SH-SY5Y (cell line): ENCODE measurements around the gene STAB1.

ENCODE experiments used
- GATA2 ChIP-seq: IDR thresholded peaks from 2 replicates; pipeline ENCODE4 v1.6.1; 2011; ENCODE audit warnings: mild to moderate bottlenecking, low read depth, low read length
- GATA3 ChIP-seq: IDR thresholded peaks from 2 replicates; pipeline ENCODE4 v1.6.1; 2011; ENCODE audit warnings: low read depth, mild to moderate bottlenecking, low read length, moderate library complexity

The STAB1 gene

DNA sequence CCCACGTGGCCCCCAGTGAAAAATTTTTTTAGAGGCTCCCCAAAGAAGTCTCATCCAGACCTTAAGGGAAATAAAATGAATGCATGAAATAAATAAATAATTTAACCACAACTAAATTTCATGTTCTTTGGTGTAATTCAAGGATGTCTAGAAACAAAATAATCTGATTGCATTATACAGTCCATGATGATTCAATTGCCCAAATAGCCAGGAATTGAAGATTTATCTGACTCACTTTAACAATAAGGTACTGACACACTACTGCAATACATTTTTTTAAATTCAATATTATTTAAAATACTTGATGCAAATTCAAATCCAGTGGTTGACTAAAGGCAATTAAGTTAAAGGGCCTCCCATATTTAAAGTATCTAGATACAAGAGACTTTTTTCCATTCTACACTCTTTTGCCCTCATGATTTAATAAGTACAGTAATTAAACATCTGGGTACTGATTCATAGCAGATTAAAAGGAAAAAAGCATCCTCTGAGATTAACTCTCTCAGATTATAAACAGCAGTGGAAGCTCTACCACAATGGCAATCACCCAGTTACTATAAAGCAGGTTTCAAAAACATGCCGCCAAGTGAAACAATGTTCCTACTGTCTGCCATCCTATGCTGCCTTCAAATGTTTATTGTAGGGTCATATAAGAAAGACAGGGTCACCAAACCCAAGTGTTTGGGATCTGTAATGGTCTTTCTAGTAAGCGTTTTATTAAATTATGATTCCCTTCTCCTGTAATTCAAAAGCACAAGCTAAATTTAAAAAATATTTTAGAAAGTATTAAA lies 51.2 kb downstream of the STAB1 start:
- no peak for TF ChIP-seq GATA3
- TF ChIP-seq GATA2 = no peak

DNA sequence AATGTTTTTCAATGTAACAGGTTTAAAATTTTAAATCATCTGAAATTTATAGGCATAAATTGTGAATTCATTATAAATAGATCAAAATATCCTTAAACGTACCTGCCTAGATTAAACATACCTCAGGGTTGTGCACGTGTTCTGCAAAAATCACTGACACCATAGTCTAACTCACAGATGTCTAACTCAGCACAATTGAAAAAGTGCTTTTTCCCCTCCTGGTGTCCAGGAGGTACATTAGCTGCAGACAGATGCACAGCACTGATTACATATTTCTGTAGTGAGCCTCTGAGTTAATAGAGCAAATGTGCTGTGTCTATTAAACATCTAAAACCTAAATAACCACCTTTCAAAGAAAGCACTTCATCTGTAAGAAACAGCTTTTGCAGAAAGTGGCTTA lies 52.0 kb downstream of the STAB1 start:
- peak; percentile 41; the same call in 1 of the 2 replicates for TF ChIP-seq GATA2
- TF ChIP-seq GATA3 = peak; percentile 50; the same call in 1 of the 2 replicates

DNA sequence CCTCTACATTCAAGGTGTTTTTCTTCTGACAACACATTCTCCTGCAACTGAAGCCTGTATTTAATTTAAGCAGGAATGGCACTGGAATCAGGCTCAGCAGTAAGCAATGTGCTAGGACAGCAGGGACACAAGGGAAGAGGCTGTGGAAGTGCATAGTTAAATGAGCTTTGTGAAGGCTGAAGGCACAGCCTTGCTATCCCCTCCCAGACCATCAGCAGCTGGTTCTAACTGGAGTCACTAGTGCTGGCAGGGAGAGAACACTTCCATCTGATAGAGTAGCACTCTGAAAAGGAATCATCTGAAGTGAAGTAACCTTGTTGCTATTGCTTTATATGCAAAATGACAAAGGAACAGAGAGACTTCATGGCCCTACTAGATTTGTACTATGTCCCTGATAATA lies 56.0 kb downstream of the STAB1 start:
- TF ChIP-seq GATA2 (no peak), GATA3 (no peak)

DNA sequence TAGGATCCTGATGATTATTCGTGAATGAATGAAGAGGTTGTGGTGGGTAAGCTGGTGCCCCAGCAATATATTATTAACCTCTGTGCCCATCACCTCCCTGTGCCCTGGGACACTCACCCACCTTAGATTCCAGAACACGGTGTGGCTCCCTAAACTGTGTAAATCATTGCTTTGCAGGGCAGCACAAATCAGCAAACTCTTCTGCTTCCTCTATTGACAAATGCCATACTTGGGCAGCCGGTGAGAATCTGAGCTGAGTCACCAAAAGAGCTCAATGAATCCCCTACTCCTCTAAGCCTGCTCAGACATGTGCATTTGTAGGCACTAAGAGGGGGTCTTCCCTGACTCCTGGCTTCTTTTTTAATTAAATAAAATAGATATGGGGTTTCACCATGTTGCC lies 57.0 kb downstream of the STAB1 start:
- no peak for TF ChIP-seq GATA2
- TF ChIP-seq GATA3 = no peak

DNA sequence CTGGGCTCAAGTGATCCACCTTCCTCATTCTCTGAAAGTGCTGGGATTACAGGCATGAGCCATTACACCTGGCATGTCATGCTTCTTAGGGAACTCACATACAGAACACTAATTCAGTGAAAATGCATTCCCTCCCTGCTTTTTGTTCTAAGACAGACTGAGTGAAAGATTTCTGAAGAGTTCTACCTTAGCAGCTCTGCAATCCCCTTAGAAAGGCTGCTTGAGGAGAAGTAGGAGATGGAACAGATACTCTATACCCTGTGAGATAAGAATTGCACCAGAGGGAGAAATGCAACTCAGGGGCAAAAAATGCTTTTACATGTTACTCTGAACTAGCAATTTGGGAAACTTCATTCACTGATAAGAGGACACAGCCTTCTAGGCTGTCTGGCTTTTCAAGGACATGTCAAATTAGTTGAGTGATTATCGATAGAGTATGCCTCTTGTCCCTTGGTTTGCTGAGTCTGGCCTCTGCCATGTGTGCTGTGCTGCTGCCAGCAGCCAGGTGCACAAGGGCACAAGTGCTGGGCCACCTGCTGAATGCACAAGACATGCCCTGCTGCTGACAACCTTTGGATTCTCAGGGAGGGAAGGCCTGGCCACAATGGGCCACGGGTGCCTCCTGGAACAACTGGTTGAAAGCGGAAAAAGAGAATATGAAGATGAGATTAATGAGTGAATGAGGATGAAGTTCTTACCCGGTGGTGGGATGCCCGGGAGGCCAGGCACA lies 59.1 kb downstream of the STAB1 start:
- TF ChIP-seq GATA3 (no peak), GATA2 (no peak; the same call in 1 of the 2 replicates)

DNA sequence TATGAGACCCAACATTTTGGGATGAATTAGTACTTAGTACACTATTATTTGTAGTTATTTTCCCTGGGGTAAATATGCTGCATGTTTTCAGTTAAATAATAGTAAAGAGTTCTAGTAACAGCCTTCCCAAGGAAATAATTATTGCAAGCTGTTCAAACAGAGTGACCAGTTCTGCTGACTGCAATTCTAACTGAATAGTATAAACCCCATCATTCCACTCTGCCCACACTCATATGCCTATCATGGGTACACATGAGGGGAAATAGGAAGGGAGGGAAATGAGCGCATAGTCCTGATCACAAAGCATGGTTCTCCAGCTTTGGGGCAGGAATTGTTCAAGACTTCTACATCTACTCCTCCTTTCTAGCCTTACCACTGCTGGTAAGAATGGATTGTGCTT lies 59.9 kb downstream of the STAB1 start:
- TF ChIP-seq GATA3 (no peak), GATA2 (no peak)

DNA sequence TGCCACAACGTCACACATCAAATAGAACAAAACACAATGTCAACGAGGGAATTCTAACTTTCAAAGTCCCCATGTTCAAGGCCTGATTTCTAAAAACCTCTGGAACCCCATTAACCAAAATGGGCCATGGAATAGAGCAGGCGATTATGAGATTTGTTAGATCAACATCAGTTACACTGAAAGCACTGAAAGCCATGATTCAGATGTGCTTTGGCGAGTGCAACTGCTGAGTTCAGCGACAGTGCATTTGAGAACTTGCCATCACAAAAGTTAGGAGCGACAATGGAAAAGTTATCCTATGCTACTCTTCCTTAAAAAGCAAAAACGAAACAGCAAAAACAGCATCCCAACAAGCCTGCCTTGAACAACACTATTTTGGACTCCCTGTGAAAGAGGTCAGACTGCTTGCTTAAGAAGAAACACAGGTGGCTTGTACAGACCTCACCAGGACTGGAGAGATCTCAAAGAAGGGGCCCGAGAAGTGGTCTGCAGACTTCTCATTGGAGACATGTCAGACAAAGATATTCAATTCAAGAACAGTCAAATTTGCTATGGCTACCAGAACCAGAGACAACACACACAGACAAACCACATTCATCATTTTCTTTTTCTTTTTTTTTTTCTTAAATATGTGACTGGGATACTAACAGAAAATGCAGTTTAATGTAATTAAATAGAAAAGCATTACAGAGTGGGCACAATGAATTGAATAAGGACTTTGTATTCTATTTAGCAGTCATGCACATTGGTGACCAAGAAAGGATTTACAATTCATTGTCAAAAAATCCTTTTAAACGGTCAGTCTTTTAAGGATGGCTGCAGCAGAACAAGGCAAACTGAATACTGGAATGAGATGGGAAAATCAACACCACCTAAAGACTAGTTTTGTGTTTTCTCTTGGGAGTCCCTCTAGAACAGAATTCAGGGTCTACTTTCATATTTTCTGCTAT lies 62.1 kb downstream of the STAB1 start:
- TF ChIP-seq GATA2 (no peak), GATA3 (no peak)

DNA sequence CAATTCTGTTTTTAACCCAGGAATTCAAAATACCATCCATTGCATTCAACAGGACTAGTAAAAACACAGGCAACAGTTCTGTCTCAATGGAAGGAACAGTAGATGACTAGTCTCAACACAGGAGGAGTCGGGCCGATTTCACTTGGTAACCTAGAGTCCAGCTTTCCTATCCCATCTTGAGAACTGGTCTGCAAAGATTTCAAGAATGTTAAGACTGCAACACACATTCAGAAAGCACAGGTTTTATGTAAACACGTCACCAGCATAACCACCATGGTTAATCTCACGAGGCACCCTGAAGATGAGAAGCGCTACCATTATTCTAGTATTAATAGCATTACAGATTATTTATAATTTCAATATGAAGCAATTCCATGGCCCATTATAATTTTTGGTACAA lies 63.3 kb downstream of the STAB1 start:
- no peak for TF ChIP-seq GATA2
- TF ChIP-seq GATA3 = no peak

DNA sequence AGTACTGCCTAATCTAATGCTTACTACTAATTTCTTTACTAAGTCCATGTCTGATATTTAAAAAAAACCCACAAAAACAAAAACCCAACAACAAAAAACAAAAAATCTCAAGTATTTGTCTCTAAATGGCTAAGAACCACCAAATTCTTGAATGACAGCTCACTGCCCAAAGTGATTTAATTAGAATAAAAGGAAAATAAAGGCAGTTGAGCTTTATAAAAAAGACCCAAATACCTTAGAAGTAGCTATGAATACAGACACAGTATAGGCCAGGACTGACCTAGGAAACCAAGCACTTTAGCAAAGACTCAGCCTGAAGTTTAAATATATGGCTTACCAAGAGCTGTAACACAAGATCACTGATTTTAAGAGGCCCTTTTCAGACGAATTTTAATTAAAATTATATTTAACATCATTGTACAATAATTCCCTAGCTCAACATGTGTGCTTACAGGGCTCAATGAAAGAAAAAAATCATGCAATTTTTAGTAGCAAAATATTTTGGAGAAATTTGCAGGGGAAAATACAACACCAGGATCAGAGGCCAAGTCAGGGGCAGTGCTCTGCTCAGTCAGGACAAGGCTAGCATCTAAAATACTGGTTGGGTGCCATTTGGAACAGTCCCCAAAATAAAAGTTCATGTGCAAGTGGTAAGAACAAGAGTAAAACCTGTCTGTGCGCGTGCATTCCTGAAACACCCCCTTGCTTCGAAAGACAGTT lies 66.0 kb downstream of the STAB1 start:
- TF ChIP-seq GATA3 (no peak), GATA2 (no peak)

DNA sequence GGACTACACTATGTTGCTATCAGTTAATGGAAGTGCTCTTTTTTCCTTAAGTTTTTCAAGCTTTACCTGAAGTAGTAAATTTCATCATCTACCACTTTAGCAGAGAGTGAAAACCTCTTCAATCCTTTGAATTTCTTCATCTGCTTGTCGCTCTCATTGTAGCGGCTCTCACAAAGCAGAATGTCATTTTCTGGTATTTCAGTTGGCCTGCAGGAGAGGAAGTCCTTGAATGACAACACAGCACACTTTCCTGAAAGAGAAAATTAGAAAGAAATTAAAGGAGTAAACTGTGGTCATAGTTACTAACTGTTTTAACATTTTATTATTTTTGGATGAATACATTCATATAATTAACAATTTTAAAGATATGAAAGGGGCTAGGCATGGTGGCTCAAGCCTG lies 68.8 kb downstream of the STAB1 start:
- TF ChIP-seq GATA3 (no peak), GATA2 (no peak)

DNA sequence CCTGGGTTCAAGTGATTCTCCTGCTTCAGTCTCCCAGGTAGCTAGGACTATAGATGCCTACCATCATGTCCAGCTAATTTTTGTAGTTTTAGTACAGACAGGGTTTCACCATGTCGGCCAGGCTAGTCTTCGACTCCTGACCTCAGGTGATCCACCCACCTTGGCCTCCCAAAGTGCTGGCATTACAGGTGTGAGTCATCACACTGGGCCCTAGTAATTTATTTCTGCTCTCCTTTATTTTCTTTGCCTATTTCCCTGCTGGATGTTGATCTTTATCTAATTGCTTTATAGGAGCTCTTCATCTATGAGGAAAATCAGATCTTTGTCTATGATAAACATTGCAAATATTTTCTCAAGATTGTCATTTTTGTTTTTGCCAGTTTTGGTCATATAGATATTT lies 72.9 kb downstream of the STAB1 start:
- no peak for TF ChIP-seq GATA2
- no peak for TF ChIP-seq GATA3

DNA sequence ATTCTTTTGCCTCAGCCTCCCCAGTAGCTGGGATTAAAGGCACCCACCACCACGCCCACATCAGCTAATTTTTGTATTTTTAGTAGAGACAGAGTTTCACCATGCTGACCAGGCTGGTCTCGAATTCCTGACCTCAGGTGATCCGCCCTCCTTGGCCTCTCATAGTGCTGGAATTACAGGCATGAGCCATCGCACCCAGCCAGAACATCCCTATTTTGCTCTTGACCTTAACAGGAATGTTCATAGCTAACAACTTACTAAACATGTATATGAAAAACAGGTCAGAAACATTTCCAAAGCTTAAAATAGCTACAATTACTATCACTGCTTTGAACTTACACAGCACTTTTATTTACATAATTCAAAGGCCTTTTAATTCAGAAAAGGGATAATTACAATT lies 74.9 kb downstream of the STAB1 start:
- no peak for TF ChIP-seq GATA3
- no peak for TF ChIP-seq GATA2

DNA sequence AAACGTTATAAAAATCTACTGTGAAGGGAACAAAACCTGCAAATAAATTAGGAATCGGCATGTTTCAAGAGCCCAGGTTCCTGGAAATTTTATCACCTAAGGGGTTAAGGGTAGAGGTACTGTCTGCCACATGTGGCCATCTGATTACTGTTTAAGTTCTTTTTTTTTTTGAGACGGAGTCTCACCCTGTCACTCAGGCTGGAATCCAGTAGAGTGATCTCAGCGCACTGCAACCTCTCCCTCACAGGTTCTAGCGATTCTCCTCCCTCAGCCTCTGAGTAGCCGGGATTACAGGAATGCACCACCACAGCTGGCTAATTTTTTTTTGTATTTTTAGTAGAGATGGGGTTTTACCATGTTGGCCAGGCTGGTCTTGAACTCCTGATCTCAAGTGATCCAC lies 77.1 kb downstream of the STAB1 start:
- TF ChIP-seq GATA2 (no peak), GATA3 (no peak)
